ENCODE measurements around the gene SEPTIN3. TPM values are rescaled to one million over a fixed set of nuclear protein-coding genes. Genes with fewer than 3 reads are reported as not detected.

Gene SEPTIN3
- total and polyA plus RNA-seq, 2 of the 8 experiments (the other 6 are each of a cell fraction or from before 2014, with no cell fraction given) = 38.9 to 52.9 TPM

- TF ChIP-seq CHD2 (IDR thresholded peaks at IDR 0.05; ENCODE audit: low read length) = no peak
Measured at GRCh38 chr22:41983513-41984405, 14.5 kb downstream of the SEPTIN3 start (continued).
